ENCODE data around the gene TPX2.

DNA sequence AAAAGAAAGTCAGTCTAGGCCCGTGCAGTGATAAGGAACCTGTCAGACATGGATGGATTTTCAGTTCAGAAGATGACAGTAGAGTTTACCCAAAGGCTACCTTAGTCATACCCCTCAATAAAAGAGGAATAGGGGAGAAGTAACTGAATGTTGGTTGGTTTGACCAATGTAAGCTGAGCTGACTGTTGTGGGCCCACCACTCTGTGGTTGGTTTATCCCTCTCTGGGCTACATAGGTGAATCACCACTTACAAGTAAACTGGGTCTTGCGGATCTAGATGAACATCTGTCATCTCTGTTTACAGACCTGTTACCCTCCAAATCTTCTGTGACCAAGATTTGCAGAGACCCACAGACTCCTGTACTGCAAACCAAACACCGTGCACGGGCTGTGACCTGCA lies 42.9 kb downstream of the TPX2 start:
- TF ChIP-seq EZH2phosphoT487 (IDR thresholded peaks at IDR 0.05; ENCODE audit: insufficient read depth, low read depth) (no peak), EZH2 (IDR thresholded peaks at IDR 0.05; ENCODE audit: insufficient read depth, poor library complexity, severe bottlenecking) (no peak)
